ENCODE results near the gene COX7C.
"Not testable (repeated sequence)": the region's sequence is repeated elsewhere in the genome, so short reads cannot be mapped to it uniquely, and the experiment has no call there.

Gene COX7C

GRCh38 chr5:86660771-86661170 is 43.0 kb downstream of the COX7C start:
- in situ Hi-C loops (cut with MboI; ENCODE audit: low sequenced_read_pairs) = not testable (repeated sequence)

GRCh38 chr5:86664173-86664572 is 46.4 kb downstream of the COX7C start:
- in situ Hi-C loops (cut with MboI; ENCODE audit: low sequenced_read_pairs) = no loop called here

- in situ Hi-C loops (cut with MboI; ENCODE audit: low sequenced_read_pairs) = no loop called here
Measured at GRCh38 chr5:86665984-86666760, 48.4 kb downstream of the COX7C start.

GRCh38 chr5:86666981-86667380 is 49.2 kb downstream of the COX7C start:
- in situ Hi-C loops (cut with MboI; ENCODE audit: low sequenced_read_pairs) = no loop called here
